Glutamatergic neuron (in vitro differentiated cells): ENCODE results near the gene SASH1. TPM values are rescaled to one million over a fixed set of nuclear protein-coding genes. Genes with fewer than 3 reads are reported as not detected.

ENCODE experiments used
- DNase-seq: peaks from one replicate; pipeline ENCODE4 v3.0.0; 2022
- H3K27ac Mint-ChIP-seq: one replicate; pipeline ENCODE4 v1.8.0; 2020; ENCODE audit warnings: mild to moderate bottlenecking, mixed read lengths, inconsistent platforms; ENCODE audit not compliant: unreplicated experiment
- H3K27me3 Mint-ChIP-seq: one replicate; pipeline ENCODE4 v1.8.0; 2020; ENCODE audit warnings: mild to moderate bottlenecking, moderate library complexity, mixed read lengths, inconsistent platforms; ENCODE audit not compliant: unreplicated experiment
- H3K36me3 Mint-ChIP-seq: one replicate; pipeline ENCODE4 v1.8.0; 2020; ENCODE audit warnings: mild to moderate bottlenecking, mixed read lengths, inconsistent platforms; ENCODE audit not compliant: unreplicated experiment
- H3K4me1 Mint-ChIP-seq: one replicate; pipeline ENCODE4 v1.8.0; 2020; ENCODE audit warnings: mild to moderate bottlenecking, low read depth, mixed read lengths, inconsistent platforms; ENCODE audit not compliant: unreplicated experiment
- H3K4me3 Mint-ChIP-seq: one replicate; pipeline ENCODE4 v1.8.0; 2020; ENCODE audit warnings: mild to moderate bottlenecking, mixed read lengths, inconsistent platforms; ENCODE audit not compliant: unreplicated experiment
- H3K9me3 Mint-ChIP-seq: one replicate; pipeline ENCODE4 v1.8.0; 2020; ENCODE audit warnings: mild to moderate bottlenecking, moderate library complexity, mixed read lengths, inconsistent platforms; ENCODE audit not compliant: unreplicated experiment
- total RNA-seq: library from RNA; stranded (reverse); fragmentation: NEBNext Ultra II Directional; extraction: Animal tissue kit (Norgen Biotek cat#: 25700); gene quantifications from one replicate; pipeline ENCODE4 v1.2.1, GENCODE V29; 2021; ENCODE audit not compliant: unreplicated experiment
- TF ChIP-seq, protein P1 (sequence below): fragments of 200-600 bp; sonication (generic); IDR thresholded peaks from one replicate; pipeline ENCODE4 v1.5.0; 2021; ENCODE audit not compliant: partially characterized antibody, unreplicated experiment

The SASH1 gene
- total RNA-seq, 1 donor from 2014 or later = 5.0 TPM

DNA sequence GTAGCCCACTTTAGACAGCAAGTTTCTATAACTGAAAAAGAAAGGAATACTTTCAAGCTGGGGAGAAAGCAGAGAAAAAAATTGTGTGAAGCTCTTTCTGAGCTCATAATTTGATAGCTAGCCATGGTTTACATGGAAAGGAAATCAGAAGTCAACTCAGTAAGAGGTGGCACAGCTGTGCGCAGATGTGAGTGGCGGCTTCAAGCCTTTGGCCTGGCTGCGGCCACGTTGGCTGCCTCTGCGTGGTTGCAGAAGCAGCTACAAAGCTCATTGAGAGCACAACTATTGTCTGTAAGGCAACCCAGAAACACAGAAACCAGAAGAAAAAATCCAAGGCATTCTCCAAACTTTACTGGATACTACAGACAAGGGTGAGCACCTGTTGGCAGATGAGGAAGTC, 136.9 kb downstream of the SASH1 start:
- H3K4me1 Mint-ChIP-seq = no peaks in the 10 kb centered on the region
- H3K4me3 Mint-ChIP-seq = no peak overlapping the region
- DNase-seq = no peak
- H3K27me3 Mint-ChIP-seq = no peaks in the 10 kb centered on the region
- H3K9me3 Mint-ChIP-seq = no peaks in the 10 kb centered on the region
- no peak overlapping the region for H3K27ac Mint-ChIP-seq
- TF ChIP-seq, protein P1, sequence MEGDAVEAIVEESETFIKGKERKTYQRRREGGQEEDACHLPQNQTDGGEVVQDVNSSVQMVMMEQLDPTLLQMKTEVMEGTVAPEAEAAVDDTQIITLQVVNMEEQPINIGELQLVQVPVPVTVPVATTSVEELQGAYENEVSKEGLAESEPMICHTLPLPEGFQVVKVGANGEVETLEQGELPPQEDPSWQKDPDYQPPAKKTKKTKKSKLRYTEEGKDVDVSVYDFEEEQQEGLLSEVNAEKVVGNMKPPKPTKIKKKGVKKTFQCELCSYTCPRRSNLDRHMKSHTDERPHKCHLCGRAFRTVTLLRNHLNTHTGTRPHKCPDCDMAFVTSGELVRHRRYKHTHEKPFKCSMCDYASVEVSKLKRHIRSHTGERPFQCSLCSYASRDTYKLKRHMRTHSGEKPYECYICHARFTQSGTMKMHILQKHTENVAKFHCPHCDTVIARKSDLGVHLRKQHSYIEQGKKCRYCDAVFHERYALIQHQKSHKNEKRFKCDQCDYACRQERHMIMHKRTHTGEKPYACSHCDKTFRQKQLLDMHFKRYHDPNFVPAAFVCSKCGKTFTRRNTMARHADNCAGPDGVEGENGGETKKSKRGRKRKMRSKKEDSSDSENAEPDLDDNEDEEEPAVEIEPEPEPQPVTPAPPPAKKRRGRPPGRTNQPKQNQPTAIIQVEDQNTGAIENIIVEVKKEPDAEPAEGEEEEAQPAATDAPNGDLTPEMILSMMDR = no peak
- no peaks in the 10 kb centered on the region for H3K36me3 Mint-ChIP-seq

DNA sequence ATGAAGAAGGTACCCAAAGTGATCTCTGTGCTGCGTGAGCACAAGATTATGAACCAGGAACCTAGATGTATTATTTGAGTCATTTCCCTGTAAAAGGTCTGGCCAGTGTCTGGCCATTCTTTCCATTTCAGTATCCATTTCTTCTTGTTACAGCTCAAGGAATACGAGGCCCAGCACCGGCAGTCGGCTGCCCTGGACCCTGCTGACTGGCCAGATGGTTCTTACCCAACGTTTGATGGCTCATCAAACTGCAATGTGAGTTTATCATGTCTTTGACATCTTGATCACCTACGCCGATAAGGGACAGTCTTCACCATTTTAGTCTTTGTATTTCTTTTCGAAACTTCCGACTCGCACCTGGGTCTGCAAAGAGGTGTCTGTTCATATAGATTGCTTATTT, 144.8 kb downstream of the SASH1 start:
- H3K4me3 Mint-ChIP-seq = no peak overlapping the region
- TF ChIP-seq, protein P1 = no peak

DNA sequence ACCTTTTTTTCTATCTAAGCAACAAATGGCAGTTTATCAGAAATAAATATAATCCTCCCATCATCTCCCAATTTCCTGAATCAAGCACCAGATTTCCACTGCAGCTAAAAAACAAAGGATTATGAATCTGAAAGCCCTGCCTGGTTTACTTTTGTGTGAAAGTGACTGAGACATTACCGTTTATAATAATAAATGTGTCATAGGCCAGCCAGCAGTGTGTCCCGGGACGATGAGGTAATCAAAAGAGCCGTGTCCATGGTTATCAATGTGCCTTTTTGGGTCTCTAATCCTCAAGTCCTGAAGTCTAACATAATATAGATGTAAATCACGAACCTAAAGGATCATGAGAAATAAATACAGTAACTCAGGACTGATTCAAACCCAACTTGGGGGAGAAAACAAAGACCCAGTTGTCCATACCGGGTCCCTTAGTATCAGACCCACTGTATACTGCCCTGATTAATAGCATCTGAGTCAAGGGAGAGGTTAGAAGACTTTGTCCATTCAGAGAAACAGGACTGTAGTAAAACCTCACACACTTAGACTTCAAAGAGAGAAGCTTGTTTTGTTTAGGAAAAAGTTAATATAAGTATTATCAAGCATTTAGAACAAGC, 149.1 kb downstream of the SASH1 start:
- H3K4me1 Mint-ChIP-seq = no peaks in the 10 kb centered on the region
- no peaks in the 10 kb centered on the region for H3K36me3 Mint-ChIP-seq
- DNase-seq = no peak
- TF ChIP-seq, protein P1 = no peak
- no peak overlapping the region for H3K4me3 Mint-ChIP-seq
- H3K9me3 Mint-ChIP-seq = no peaks in the 10 kb centered on the region
- peaks cover 1% of the 10 kb centered on the region for H3K27me3 Mint-ChIP-seq
- no peak overlapping the region for H3K27ac Mint-ChIP-seq

More for the DNA sequence above, 144.8 kb downstream of the SASH1 start:
- Mint-ChIP-seq H3K9me3 (no peaks in the 10 kb centered on the region), H3K36me3 (no peaks in the 10 kb centered on the region), H3K4me1 (no peaks in the 10 kb centered on the region), H3K27me3 (no peaks in the 10 kb centered on the region), H3K27ac (no peak overlapping the region)
- DNase-seq = no peak

DNA sequence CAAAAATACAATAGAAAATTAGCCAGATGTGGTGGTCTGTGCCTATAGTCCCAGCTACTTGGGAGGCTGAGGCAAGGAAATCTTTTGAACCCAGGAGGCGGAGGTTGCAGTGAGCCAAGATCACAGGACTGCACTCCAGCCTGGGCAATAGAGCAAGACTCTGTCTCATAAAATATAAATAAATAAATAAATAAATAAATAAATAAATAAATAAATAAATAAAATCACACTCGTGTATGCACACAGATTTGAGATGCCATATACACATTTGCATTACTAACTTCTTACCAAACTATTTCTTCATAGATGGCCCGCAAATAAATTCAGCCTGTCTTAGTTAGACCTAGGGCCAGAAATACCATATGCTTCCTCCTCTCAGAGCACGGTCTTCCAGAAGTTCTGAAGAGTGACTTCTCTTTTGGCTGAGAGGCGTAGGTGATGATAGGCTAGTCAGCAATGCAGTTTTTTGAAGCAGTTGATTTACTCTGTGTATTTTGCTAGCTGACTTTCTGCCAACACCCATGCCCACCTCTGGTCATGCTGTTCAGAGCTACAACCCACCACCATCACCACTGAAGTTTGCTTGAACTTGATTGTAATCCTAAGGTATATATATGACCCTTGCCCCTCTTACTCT, 150.1 kb downstream of the SASH1 start:
- no peak overlapping the region for H3K27ac Mint-ChIP-seq
- H3K9me3 Mint-ChIP-seq = no peaks in the 10 kb centered on the region
- no peaks in the 10 kb centered on the region for H3K36me3 Mint-ChIP-seq
- H3K4me3 Mint-ChIP-seq = no peak overlapping the region
- TF ChIP-seq, protein P1 = no peak
- no peak for DNase-seq
- H3K4me1 Mint-ChIP-seq = no peaks in the 10 kb centered on the region
- peaks cover 1% of the 10 kb centered on the region for H3K27me3 Mint-ChIP-seq

DNA sequence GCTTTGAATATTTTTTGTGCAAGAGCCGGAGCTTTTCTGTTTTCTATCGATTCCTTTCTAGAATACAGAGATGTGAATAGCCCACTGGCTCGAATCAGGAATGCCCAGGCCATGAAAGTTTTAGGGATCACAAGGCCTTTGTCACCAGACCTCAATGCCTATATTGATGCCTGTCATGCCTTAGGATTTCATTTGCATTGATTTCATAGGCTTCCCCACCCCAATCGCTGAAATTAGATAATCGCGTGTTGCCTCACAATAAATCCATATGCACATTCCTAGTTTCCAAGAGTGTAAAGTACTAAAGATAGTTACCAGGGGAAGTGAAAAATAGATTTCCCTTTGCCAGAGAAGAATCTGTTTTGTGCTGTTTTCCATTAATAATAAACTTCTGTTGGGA, 150.8 kb downstream of the SASH1 start:
- H3K9me3 Mint-ChIP-seq = no peaks in the 10 kb centered on the region
- no peaks in the 10 kb centered on the region for H3K36me3 Mint-ChIP-seq
- TF ChIP-seq, protein P1 = no peak
- no peaks in the 10 kb centered on the region for H3K4me1 Mint-ChIP-seq
- H3K27ac Mint-ChIP-seq = no peak overlapping the region
- H3K4me3 Mint-ChIP-seq = no peak overlapping the region
- DNase-seq = no peak
- H3K27me3 Mint-ChIP-seq = peaks cover 1% of the 10 kb centered on the region
